Bronchial smooth muscle cell (primary cell): ENCODE results near the gene TNFRSF8. TPM values are rescaled to one million over a fixed set of nuclear protein-coding genes. Genes with fewer than 3 reads are reported as not detected.

ENCODE experiments used
- total RNA-seq: library from RNA; depleted of rRNA; stranded (reverse); fragments of >200 nt; gene quantifications from 2 replicates; pipeline ENCODE4 v1.2.1, GENCODE V29; 2014

The TNFRSF8 gene
- 0.16 TPM in 1 of 2 replicates, not detected in the other for total RNA-seq

GRCh38 chr1:12063141-12064072 lies at the start of gene TNFRSF8:
TSS of gene TNFRSF8 (plus strand) at chr1:12063303. CDS start at chr1:12063599, 296 bp downstream.

GRCh38 chr1:12166834-12167492 lies 103.9 kb downstream of the TNFRSF8 start, which contains the start of gene TNFRSF1B:
TSS of gene TNFRSF1B (plus strand) at chr1:12166991. CDS start at chr1:12167092, 101 bp downstream.

Other genes starting within 250 kb of the TNFRSF8 start
- not detected in 2 replicates for gene NPPA, start 215.5 kb upstream of the TNFRSF8 start, total RNA-seq
- gene NPPB, start 204.4 kb upstream of the TNFRSF8 start, total RNA-seq: not detected in 2 replicates
- 31.3 and 34.5 TPM in 2 replicates for gene KIAA2013, start 136.9 kb upstream of the TNFRSF8 start, total RNA-seq
- gene PLOD1, start 128.6 kb upstream of the TNFRSF8 start, total RNA-seq: 209 and 243 TPM in 2 replicates
- 41.5 and 52.5 TPM in 2 replicates for gene MFN2, start 82.9 kb upstream of the TNFRSF8 start, total RNA-seq
- 15.1 and 19.9 TPM in 2 replicates for gene MIIP, start 43.8 kb upstream of the TNFRSF8 start, total RNA-seq
- gene TNFRSF1B, start 103.7 kb downstream of the TNFRSF8 start, total RNA-seq: 3.3 and 9.2 TPM in 2 replicates
- 24.7 and 30.7 TPM in 2 replicates for gene VPS13D, start 166.7 kb downstream of the TNFRSF8 start, total RNA-seq